PC-9 (cell line): ENCODE measurements around the gene CDKN1C. TPM values are rescaled to one million over a fixed set of nuclear protein-coding genes. Genes with fewer than 3 reads are reported as not detected.

Experiments
- BruUV-seq: library from RNA; stranded (reverse); fragments of 400-500 nt; replicated peaks from 2 replicates; lab custom pipeline; 2021; lab: Mats Ljungman, UMichigan
- CTCF ChIA-PET: fragments of 300-600 bp; sonication (Branson Sonifier 250); formaldehyde crosslinking; loops from one replicate; lab custom pipeline; 2022; ENCODE audit warnings: antibody characterized with exemption; lab: Charles Lee
- POLR2A ChIA-PET: fragments of 300-600 bp; sonication (Branson Sonifier 250); formaldehyde crosslinking; loops from one replicate; lab custom pipeline; 2022; ENCODE audit warnings: antibody characterized with exemption; ENCODE audit not compliant: unreplicated experiment; lab: Charles Lee
- DNase-seq, 2 experiments: peaks; one replicate each; pipeline versions ENCODE4 v3.0.0 to v3.0.0-alpha.2; 2015 to 2022; ENCODE audit warnings: mixed read lengths in 1 of 2
- H2AFZ ChIP-seq: fragments of 200-600 bp; sonication (generic); 2 replicates; pipeline ENCODE4 v1.8.1; 2017; ENCODE audit warnings: antibody characterized with exemption
- H3F3A ChIP-seq: fragments of 200-600 bp; sonication (generic); 2 replicates; pipeline ENCODE4 v1.8.1; 2017; ENCODE audit warnings: antibody characterized with exemption, mild to moderate bottlenecking, low read depth; ENCODE audit not compliant: insufficient read depth
- H3K27ac ChIP-seq: fragments of 200-600 bp; sonication (generic); 2 replicates; pipeline ENCODE4 v1.6.1; 2016; ENCODE audit warnings: mixed run types
- H3K27me3 ChIP-seq: fragments of 200-600 bp; sonication (generic); 2 replicates; pipeline ENCODE4 v1.6.1; 2016; ENCODE audit warnings: low read depth, mixed run types; ENCODE audit not compliant: insufficient read depth
- H3K36me3 ChIP-seq: fragments of 200-600 bp; sonication (generic); 2 replicates; pipeline ENCODE4 v1.6.1; 2016; ENCODE audit warnings: low read depth, mixed run types
- H3K4me1 ChIP-seq: fragments of 200-600 bp; sonication (generic); replicated peaks from 2 replicates; pipeline ENCODE4 v1.6.1; 2016; ENCODE audit warnings: mixed run types; ENCODE audit not compliant: insufficient read depth
- H3K4me2 ChIP-seq: fragments of 200-600 bp; sonication (generic); 2 replicates; pipeline ENCODE4 v1.6.1; 2017; ENCODE audit warnings: mixed run types
- H3K4me3 ChIP-seq: fragments of 200-600 bp; sonication (generic); 2 replicates; pipeline ENCODE4 v1.6.1; 2016; ENCODE audit warnings: mixed run types
- H3K79me2 ChIP-seq: fragments of 200-600 bp; sonication (generic); 2 replicates; pipeline ENCODE4 v1.6.1; 2017; ENCODE audit warnings: low read depth, mixed run types
- H3K9me2 ChIP-seq: fragments of 200-600 bp; sonication (generic); 2 replicates; pipeline ENCODE4 v1.8.1; 2017; ENCODE audit warnings: mild to moderate bottlenecking; ENCODE audit not compliant: insufficient read depth
- H3K9me3 ChIP-seq: fragments of 200-600 bp; sonication (generic); 2 replicates; pipeline ENCODE4 v1.8.1; 2016; ENCODE audit warnings: low read depth; ENCODE audit not compliant: insufficient read depth
- H4K20me1 ChIP-seq: fragments of 200-600 bp; sonication (generic); 2 replicates; pipeline ENCODE4 v1.8.1; 2017; ENCODE audit not compliant: insufficient read depth
- CTCF ChIP-seq: fragments of 200-600 bp; sonication (generic); conservative IDR thresholded peaks from 2 replicates; pipeline ENCODE4 v1.6.1; 2017; ENCODE audit warnings: mixed run types, antibody characterized with exemption, mild to moderate bottlenecking, moderate library complexity
- EZH2 ChIP-seq: fragments of 200-600 bp; sonication (generic); IDR thresholded peaks from 2 replicates; pipeline ENCODE4 v1.8.0; 2017; ENCODE audit warnings: antibody characterized with exemption, low read depth
- intact Hi-C: fragments of 100-400 bp; cut with micrococcal nuclease; formaldehyde crosslinking; loops from one replicate; pipeline ENCODE4 v1.10.0; 2022; ENCODE audit not compliant: unreplicated experiment
- total RNA-seq: library from RNA; stranded (reverse); gene quantifications from 2 replicates; pipeline ENCODE4 v1.2.3, GENCODE V29; 2021

The CDKN1C gene
- total RNA-seq, 1 experiment from 2014 or later, result 5.1 TPM

GRCh38 chr11:2869561-2870427 is 15.8 kb downstream of the CDKN1C start:
- Histone ChIP-seq H3K4me2 (no peak overlapping the region), H3K4me1 (no peaks in the 10 kb centered on the region), H3K27me3 (no peaks in the 10 kb centered on the region), H3F3A (no peaks in the 10 kb centered on the region), H3K4me3 (no peak overlapping the region), H3K27ac (no peak overlapping the region), H2AFZ (no peak overlapping the region), H3K36me3 (no peaks in the 10 kb centered on the region), H3K9me2 (no peaks in the 10 kb centered on the region), H3K79me2 (no peaks in the 10 kb centered on the region), H4K20me1 (no peaks in the 10 kb centered on the region), H3K9me3 (no peaks in the 10 kb centered on the region)
- CTCF ChIA-PET, result no interaction called here
- POLR2A ChIA-PET, result no interaction called here
- TF ChIP-seq EZH2 (no peak), CTCF (no peak)
- BruUV-seq, result no TSS peak
- DNase-seq, result no peak
- intact Hi-C loops, result no loop called here

- intact Hi-C loops, result no loop called here
- Histone ChIP-seq H3K4me1 (no peaks in the 10 kb centered on the region), H3F3A (no peaks in the 10 kb centered on the region), H3K36me3 (no peaks in the 10 kb centered on the region), H3K79me2 (no peaks in the 10 kb centered on the region), H3K9me2 (no peaks in the 10 kb centered on the region), H2AFZ (no peak overlapping the region), H4K20me1 (no peaks in the 10 kb centered on the region), H3K4me2 (no peak overlapping the region), H3K27ac (no peak overlapping the region), H3K4me3 (no peak overlapping the region), H3K9me3 (no peaks in the 10 kb centered on the region), H3K27me3 (no peaks in the 10 kb centered on the region)
- TF ChIP-seq EZH2 (no peak), CTCF (no peak)
- DNase-seq, result no peak
- CTCF ChIA-PET, result no interaction called here
- BruUV-seq, result no TSS peak
- POLR2A ChIA-PET, result no interaction called here
Measured at GRCh38 chr11:2869134-2869526, 16.4 kb downstream of the CDKN1C start.

GRCh38 chr11:2868506-2869133 is 17.0 kb downstream of the CDKN1C start:
- intact Hi-C loops, result no loop called here
- H3K9me3 ChIP-seq, result no peaks in the 10 kb centered on the region
- no peaks in the 10 kb centered on the region for H3K79me2 ChIP-seq
- DNase-seq, result no peak
- no peaks in the 10 kb centered on the region for H3K9me2 ChIP-seq
- H3K4me1 ChIP-seq, result no peaks in the 10 kb centered on the region
- no peak overlapping the region for H3K4me3 ChIP-seq
- TF ChIP-seq EZH2 (no peak), CTCF (no peak)
- no TSS peak for BruUV-seq
- no peaks in the 10 kb centered on the region for H3F3A ChIP-seq
- H3K36me3 ChIP-seq, result no peaks in the 10 kb centered on the region
- H4K20me1 ChIP-seq, result no peaks in the 10 kb centered on the region
- no peak overlapping the region for H3K27ac ChIP-seq
- H3K4me2 ChIP-seq, result no peak overlapping the region
- POLR2A ChIA-PET, result no interaction called here
- CTCF ChIA-PET, result no interaction called here
- H3K27me3 ChIP-seq, result no peaks in the 10 kb centered on the region
- no peak overlapping the region for H2AFZ ChIP-seq
